Stimulated activated CD4-positive, alpha-beta T cell treated with anti-CD3 and anti-CD28 coated beads, Interleukin-12 subunit alpha, Interleukin-12 subunit beta, amount 100 ng/mL, for 24 hours (primary cell): ENCODE measurements around the gene DDX21.
"Not testable (repeated sequence)": the region's sequence is repeated elsewhere in the genome, so short reads cannot be mapped to it uniquely, and the experiment has no call there.

Experiments used
- DNase-seq, 2 experiments: peaks; one replicate each; pipeline ENCODE4 v3.0.0-alpha.2; 2020; ENCODE audit warnings: low read depth in 2 of 2

The DDX21 gene

DNA sequence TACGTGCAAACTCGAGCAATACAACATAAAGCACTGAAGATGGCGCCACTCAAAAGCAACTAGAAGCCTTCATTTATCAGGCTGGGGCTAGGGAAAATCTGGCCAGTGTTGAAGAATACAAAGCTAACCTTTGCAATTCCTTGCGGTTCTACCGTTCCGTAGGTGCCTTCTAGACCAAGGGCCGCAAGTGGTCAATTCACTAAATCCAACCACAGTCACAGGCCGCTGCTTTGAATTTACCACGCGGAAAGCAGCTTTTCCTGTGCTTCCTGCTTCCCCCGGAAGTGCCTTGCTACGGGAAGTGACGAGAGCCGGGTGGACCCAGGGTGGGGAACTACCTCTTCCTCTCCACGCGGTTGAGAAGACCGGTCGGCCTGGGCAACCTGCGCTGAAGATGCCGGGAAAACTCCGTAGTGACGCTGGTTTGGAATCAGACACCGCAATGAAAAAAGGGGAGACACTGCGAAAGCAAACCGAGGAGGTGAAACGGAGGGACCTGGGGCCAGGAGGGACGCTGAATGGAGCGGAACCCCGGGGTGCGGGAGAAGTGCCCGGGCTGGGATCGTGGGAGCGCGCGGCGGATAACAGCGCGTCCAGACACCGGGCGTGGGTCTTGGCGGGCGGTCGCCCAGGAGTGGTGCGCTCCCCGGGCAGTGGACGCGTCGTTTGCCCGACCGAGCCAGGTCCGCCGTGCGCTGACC lies at the start of gene DDX21:
TSS of gene DDX21 (plus strand) at position 339 of the 701 bp plus-strand sequence. CDS start at position 395, 56 bp downstream.
- peak; percentile 84 to 85 for DNase-seq

DNA sequence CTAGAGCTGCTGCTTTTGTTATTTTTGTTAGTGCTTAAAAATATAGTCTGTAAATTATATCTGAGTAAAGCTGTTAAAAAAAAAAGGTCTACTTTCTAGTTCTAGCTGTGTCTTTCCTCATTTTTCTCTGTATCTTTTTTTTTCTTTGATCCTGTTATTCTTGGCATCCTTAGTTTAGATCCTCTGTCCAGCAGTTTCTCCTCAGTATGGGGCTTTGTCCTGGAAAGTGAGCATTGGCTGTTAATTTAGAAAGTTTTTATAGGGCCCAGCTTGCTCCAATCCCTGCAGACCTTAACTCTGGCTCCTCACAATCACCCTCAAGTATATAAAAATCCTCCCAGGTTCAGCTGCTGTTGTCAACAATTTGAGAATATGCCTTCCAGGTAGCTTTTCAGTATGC lies 31.4 kb upstream of the DDX21 start:
- no peak for DNase-seq

DNA sequence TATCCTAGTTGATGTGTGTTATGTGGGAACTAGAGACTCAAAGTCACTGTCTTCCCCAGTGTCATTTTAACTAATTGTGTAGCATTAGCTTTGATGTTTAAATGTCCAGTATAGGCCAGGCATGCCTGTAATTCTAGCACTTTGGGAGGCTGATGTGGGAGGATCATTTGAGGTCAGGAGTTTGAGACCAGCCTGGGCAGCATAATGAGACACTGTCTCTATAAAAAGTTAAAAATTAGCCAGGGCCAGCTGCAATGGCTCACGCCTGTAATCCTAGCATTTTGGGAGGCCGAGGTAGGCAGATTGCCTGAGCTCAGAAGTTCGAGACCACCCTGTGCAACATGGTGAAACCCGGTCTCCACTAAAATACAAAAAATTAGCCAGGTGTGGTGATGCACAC lies 30.5 kb upstream of the DDX21 start:
- DNase-seq = no peak

DNA sequence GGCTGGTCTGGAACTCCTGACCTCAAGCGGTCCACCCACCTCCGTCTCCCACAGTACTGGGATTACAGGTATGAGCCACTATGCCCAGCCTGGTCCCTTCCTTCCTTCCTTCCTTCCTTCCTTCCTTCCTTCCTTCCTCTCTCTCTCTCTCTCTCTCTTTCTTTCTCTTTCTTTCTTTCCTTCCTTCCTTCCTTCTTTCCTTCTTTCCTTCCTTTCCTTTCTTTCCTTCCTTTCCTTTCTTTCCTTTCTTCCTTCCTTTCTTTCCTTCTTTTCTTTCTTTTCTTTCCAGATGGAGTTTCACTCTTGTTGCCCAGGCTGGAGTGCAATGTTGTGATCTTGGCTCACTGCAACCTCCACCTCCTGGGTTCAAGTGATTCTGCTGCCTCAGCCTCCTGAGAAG lies 26.8 kb upstream of the DDX21 start:
- DNase-seq = not testable (repeated sequence)

DNA sequence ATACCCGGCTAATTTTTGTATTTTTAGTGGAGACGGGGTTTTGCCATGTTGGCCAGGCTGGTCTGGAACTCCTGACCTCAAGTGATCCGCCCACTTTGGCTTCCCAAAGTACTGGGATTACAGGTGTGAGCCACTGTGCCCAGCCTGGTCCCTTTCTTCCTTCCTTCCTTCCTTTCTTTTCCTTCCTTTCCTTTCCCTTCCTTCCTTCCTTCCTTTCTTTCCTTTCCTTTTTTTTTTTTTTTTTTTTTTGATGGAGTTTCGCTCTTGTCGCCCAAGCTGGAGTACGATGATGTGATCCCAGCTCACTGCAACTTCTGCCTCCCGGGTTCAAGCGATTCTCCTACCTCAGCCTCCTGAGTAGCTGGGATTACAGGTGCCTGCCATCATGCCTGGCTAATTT lies 26.1 kb upstream of the DDX21 start:
- DNase-seq = not testable (repeated sequence)

DNA sequence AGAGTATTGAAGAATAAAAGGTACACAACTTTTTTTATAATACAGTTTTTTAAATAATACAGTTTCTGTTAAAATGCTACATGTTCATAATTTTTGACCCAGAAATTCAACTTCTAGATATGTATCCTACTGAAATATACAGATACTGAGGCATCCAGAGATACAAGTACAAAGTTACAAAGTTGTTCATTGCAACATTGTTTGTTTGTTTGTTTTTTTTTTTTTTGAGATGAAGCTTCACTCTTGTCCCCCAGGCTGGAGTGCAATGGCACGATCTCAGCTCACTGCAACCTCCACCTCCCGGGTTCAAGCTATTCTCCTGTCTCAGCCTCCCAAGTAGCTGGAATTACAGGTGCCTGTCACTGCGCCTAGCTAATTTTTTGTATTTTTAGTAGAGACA lies 23.1 kb upstream of the DDX21 start:
- DNase-seq = not testable (repeated sequence)

DNA sequence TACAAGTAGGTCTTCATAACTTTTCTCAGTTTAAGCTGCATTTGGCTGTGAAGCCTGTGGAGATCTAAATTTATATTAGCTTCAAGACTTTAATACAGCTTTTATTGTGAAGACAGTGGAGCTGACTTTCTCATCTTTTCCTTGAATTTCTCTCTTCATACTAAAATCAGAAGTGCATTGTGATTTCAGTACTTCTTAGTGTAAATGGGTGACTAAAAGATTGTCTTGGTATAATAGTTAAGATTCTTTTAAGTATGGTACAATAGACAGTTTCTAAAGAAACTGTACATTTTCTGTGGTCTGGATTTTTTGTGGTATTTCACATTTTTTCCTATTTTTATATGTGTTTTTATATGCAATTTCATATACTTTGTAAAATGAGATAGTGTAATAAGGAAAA lies 21.0 kb upstream of the DDX21 start:
- no peak for DNase-seq

DNA sequence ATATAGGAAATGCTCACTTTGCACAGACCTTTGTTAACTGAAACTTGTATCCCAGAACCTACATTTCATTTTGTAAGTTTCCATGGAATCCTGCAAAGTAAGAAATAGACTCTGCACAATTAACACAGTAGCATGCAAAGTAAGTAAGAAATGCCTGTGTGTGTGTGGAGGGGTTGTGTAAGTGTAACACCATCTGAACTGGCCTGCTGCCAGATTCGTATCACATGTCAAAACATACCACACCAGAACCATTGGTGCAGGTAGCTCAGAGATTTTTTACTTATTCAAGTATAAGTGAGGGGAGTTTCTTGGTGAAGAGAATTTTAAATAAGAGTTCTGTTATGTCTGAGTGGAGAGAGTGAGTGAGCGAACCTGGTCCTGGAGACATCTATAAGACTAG lies 17.9 kb upstream of the DDX21 start:
- DNase-seq = no peak

DNA sequence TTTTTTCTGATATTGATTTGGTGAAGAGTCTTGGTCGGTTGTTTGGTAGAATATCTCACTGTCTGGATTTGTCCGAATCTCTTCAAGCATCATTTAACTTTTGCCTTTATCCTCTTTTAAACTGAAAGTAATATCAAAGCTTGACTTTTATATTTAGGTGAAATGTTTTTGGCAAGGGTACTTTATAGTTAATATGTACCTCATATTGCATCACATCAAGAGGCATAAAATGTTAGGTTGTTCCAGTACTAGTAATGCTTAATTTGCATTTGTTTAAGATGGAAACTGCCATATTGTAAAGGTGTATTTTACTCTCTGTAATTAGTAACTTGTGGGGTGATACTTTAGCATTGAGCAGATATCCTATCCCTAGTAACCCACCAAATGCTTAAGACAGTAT lies 17.1 kb upstream of the DDX21 start:
- DNase-seq = no peak

DNA sequence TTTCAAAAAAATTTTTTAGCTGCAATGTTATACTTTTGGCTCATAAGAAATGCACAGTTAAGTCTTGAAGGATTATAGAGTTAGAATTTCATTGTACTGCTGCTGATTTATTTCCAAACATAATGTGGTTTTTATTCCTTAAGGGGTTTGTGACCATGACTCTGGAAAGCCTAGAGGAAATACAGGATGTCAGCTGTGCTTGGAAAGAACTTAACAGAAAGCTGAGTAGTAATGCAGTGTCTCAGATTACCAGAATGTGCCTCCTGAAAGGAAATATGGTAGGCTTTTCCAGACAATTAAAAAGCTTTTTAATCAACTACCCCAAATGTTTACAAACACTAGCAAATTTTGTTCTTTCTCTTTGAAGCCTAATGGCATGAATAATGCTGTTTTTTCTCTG lies 15.1 kb upstream of the DDX21 start:
- DNase-seq = not testable (repeated sequence)

DNA sequence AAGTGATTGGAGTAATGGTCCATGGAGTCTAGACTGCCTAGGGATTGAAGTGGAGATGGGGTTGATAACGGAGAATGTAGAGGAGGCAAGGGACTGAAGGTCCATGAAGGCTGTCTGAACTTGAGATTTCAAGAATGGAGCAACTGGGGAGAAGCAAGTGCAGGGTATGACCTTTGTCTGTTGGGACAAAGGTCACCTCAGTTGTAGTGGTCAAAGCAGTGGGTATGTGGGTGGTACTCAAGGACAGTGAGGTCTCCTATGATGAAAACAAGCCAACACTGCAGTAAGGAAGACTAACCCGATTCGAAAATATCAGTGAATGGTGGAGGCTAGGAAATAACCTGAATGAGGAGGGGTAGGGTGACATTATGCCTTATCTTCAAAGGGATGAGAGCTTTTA lies 5.4 kb upstream of the DDX21 start:
- no peak for DNase-seq

DNA sequence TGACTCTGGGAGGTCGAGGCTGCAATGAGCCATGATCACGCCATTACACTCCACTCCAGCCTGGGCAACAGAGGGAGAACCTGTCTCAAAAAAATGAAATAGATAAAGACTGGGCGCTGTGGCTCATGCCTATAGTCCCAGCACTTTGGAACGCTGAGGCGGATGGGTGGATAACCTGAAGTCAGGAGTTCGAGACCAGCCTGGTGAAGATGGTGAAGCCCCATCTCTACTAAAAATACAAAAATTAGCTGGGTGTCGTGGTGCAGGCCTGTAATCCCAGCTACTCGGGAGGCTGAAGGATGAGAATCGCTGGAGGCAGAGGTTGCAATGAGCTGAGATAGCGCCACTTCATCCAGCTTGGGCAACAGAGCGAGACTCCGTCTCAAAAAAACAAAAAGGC lies 1.1 kb upstream of the DDX21 start:
- no peak for DNase-seq

DNA sequence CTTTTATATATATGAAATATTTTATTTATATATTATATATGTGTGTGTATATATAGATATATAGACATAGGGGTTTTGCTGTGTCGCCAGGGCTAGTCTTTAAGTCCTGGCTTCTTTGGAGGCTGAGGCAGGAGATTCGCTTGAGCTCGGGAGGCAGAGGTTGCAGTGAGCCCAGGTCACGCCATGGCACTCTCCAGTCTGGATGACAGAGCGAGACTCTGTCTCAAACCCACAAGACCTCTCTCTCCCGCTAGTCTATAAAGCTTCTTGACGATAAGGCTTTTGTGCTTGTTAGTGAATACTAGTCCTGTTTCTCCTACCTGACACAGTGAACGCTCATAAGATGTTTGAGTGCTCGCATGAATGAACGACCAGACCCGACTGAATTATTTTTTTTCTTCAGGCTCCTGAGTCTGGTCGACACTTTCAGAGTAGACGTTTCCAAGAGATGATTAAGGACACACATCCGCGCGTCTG lies 577 bp upstream of the DDX21 start:
- DNase-seq = peak in 1 of 2 experiments; percentile 5

DNA sequence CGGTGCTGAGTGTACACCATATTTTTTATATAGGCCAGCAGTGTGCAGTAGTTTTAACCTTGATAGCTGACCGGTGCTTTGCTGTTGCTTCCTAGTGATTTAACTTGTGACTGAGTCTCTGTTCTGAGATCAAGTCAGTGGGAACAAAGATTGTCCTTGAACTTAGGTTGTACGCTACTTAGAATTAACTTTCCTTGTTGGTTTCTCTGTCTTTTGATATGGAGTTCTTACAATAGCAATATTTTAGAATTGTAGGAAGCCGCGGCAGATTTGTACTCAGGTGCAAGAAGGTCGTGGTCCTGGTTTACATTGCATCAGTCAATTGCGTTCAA lies 1.3 kb downstream of the DDX21 start:
- no peak for DNase-seq

DNA sequence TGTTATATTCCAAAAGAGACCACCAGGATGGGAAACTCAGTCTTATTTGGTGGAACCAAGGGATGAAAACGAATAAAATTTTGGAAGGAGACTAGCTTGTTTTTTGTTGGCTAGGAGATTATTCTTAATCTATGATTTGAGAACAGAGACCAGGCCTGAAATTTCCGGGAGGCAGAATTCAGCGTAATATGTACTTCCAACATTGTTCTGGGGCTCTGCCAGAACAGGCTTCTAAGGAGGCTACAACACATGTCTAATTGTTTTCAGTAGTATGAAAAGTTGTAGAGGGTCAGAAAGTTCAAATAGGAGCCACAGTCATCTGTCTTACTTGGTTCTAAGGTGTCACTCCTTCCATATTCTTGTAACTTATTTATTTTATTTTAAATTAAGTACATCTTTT lies 1.7 kb downstream of the DDX21 start:
- DNase-seq = no peak

DNA sequence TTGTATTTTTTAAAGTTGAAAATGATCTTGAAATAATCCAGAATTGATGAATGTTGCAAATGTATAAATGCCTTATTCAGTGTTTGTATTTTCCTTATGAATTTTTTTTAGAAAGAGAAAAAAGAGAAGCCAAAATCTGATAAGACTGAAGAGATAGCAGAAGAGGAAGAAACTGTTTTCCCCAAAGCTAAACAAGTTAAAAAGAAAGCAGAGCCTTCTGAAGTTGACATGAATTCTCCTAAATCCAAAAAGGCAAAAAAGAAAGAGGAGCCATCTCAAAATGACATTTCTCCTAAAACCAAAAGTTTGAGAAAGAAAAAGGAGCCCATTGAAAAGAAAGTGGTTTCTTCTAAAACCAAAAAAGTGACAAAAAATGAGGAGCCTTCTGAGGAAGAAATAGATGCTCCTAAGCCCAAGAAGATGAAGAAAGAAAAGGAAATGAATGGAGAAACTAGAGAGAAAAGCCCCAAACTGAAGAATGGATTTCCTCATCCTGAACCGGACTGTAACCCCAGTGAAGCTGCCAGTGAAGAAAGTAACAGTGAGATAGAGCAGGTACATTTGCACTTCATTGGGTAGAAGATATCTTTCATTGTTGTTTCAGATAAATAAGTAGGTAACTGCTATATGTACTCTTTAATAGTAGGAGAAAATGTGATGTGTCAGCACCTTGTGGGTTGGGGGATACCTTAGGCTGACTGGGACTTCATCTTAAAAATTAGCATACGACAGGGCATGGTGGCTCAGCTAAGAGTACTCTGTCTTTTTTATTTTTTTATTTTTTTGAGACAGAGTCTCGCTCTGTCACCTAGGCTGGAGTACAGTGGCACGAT lies 3.9 kb downstream of the DDX21 start:
- DNase-seq = no peak

DNA sequence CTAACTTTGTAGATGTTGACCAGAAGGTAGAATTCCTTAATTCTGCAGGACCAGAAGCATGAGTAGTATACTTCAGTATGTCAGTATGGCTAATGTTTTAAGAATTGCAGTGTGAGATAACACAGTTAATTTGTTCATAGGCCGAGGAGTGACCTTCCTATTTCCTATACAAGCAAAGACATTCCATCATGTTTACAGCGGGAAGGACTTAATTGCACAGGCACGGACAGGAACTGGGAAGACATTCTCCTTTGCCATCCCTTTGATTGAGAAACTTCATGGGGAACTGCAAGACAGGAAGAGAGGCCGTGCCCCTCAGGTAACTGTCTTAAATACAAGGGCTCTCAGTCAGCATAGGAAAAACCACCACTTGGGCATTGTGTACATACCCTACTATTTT lies 7.2 kb downstream of the DDX21 start:
- no peak for DNase-seq

DNA sequence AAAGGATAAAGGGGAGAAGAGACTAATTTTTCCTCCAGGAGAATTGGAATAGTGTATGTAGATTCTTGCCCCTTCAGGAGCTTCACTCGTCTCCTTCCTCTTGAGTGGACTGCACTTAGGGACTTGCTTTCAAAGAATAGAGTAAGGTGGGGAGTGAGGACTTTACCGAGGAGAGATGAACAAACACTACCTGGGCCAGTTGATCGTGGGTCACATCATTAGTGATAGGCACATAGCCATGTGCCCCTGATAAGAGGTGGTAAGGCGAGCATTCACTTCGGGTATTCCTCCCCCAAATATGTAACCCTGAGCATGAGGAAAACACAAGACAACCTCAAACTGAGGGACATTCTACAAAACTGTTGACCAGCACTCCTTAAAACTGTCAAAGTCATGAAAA lies 18.0 kb downstream of the DDX21 start:
- DNase-seq = no peak

DNA sequence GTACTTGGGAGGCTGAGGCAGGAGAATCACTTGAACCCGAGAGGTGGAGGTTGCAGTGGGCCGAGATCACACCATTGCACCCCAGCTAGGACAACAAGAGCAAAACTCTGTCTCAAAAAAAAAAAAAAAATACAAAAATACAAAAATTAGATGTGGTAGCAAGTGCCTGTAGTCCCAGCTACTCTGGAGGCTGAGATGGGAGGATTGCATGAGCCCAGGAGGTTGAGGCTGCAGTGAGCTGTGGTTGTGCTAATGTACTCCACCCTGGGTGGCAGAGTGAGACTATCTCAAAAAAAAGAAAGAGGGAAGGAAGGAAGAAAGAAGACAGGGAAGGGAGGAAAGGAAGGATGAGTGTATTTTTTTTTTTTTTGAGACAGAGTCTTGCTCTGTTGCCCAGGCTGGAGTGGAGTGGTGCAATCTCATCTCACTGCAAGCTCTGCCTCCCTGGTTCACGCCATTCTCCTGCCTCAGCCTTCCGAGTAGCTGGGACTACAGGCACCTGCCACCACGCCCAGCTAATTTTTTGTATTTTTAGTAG lies 20.0 kb downstream of the DDX21 start:
- DNase-seq = not testable (repeated sequence)

DNA sequence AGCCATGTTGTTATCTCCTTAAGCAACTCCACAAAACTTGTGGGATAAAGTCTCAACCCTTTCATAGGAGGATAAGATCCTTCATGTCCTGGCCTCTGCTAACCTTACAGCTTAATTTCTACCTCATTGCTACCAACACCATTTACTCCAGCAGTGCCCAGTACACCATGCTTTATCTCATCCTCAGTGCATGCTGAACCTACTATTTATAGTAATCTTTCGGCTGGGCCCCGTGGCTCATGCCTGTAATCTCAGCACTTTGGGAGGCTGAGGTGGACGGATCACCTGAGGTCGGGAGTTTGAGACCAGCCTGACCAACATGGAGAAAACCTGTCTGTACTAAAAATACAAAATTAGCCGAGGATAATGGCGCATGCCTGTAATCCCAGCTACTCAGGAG lies 23.8 kb downstream of the DDX21 start:
- DNase-seq = not testable (repeated sequence)

DNA sequence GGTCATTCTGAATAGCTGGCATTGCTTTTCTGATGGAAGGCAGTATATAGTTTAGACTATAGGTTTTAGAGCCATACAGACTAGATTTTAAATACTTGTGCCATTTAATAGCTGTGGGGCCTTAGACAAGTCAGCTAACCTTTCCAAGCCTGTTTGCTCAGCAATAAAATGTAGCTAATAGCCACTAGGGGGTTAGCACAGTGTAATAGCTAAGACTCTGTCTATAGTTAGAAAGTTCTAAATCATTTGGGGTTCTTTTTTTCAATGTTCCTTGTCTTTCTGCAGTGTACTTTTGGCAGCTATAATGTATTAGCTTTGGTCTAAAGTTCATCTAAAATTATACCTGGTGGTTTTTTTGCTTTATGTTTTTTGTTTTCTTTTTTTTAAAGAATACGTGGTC lies 25.1 kb downstream of the DDX21 start:
- no peak for DNase-seq

DNA sequence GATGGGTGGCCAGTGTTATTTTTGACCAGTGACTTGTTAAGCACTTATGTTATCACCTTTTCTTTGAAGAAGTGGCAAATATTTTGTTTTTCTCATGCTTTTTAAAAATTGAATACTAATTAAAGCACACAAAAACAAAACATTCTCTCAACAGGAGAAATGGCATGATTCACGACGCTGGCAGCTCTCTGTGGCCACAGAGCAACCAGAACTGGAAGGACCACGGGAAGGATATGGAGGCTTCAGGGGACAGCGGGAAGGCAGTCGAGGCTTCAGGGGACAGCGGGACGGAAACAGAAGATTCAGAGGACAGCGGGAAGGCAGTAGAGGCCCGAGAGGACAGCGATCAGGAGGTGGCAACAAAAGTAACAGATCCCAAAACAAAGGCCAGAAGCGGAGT lies 26.4 kb downstream of the DDX21 start:
- DNase-seq = no peak

DNA sequence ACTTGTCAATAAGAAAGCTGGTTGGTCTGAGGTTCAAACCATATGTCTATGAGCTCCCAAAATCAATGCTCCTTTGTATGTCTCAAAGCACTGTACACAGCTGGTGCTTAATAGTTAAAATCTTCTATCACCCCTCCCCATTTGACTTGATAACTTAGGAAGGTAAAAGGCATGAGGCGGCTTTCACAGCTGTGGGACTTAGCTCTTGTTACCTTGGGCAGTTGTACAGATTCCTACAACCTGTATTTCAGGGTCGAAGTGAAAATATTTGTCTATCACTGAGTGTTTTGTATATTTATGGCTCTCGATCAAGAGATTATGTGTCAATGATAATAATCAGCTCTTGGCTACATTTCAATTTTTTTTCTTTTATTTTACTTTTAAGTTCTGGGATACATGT lies 31.6 kb downstream of the DDX21 start:
- no peak for DNase-seq
